Measurements from ENCODE around the gene IQCC. TPM values are rescaled to one million over a fixed set of nuclear protein-coding genes. Genes with fewer than 3 reads are reported as not detected.
A peak's percentile ranks its signal among the peaks of the same experiment; 100 is the strongest.
"Not testable (repeated sequence)": the region's sequence is repeated elsewhere in the genome, so short reads cannot be mapped to it uniquely, and the experiment has no call there.

The IQCC gene
- total RNA-seq = 1 to 10 TPM; 2.7 TPM
- polyA plus RNA-seq = 1 to 10 TPM in 1 of 2 donors, not detected in 1; 2.3 TPM

DNA sequence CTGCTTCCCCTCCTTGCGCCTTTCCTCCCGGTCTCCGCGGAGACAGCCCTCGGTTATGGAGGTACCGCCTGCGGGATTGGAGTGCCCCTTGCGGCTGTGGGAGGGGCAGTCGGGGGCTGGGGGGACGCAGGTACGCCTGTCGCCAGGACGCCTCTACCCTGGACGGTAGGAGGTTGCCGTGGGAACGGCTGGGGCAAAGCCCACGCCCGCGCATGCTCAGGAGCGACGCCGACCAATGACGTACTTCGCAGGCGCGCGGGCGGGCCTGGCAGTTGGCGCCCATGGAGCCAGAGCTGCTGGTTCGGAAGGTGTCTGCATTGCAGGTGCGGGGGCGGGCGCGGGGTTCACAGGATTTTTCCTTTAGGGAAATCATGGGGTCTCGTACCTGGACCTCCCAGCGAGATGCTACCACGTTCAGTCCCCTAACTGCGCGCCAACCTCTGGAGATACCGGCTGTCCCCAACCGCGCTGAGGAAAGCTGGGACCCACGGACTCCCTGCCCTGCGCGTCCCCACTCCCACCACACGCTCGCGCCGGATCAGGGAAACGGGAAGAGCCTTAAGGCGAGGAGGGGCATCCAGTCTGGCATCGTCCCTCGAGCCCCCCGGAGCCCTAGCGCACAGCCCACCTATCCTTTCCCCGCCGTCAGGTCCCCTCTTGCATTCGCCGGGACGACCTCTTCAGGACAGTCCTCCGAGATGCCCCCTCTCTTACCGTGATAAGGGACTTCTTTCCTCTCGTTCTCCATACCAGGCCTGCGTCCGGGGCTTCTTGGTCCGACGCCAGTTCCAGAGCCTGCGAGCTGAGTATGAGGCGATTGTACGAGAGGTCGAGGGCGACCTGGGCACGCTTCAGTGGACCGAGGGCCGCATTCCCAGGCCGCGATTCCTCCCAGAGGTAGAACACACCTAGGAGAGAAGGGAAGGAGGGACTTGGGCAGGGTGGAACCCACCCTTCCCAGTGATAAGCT, at the start of gene IQCC:
TSS of gene IQCC (plus strand) at position 271 of the 970 bp plus-strand sequence. CDS start at position 282, 11 bp downstream.
- no peaks in the 10 kb centered on the region for H3K27me3 Mint-ChIP-seq
- intact Hi-C loops (cut with micrococcal nuclease) = loop anchor here (1.0 to 10.0 kb wide), 4 partner anchors 17 to 441 kb away; partner anchors contain the start of genes ADGRB2, EIF3I, TMEM234 and TMEM39B
- peaks cover 0 to 2% of the 10 kb centered on the region in 2 donors for H3K36me3 Mint-ChIP-seq
- DNase-seq = peak; percentile 84 to 86 (median 86)
- Histone ChIP-seq H3K9me3 (ENCODE audit: control insufficient read depth in 1 of 2, low read length in 2 of 2) (no peaks in the 10 kb centered on the region), H3K27me3 (ENCODE audit: insufficient read depth, low read length) (no peaks in the 10 kb centered on the region), H3K36me3 (ENCODE audit: insufficient read depth, low read length) (no peaks in the 10 kb centered on the region), H3K4me3 (ENCODE audit: low read length in 2 of 2) (peak within 1 kb of the TSS; percentile 71 to 73), H3K27ac (ENCODE audit: low read depth, low read length) (peak within 1 kb of the TSS; percentile 63), H3K4me1 (ENCODE audit: insufficient read depth, low read length) (peaks cover 39% of the 10 kb centered on the region)
- H3K27ac Mint-ChIP-seq = peak within 1 kb of the TSS; percentile 83 to 95 (median 92)
- peaks cover 15 to 48% (median 33%) of the 10 kb centered on the region in 4 donors for H3K4me1 Mint-ChIP-seq
- ChIA-PET POLR2A (ENCODE audit: partially characterized antibody) (interaction anchor here (0.6 to 3.3 kb wide), 17 partner anchors 9 to 445 kb away, joined by 3 to 29 read pairs (median 7); partner anchors contain the start of genes BSDC1, HDAC1, MARCKSL1 and RBBP4), CTCF (ENCODE audit: partially characterized antibody) (interaction anchor here (1.3 to 4.0 kb wide), 3 partner anchors 10 to 43 kb away, joined by 5 to 30 read pairs (median 6); no protein-coding TSS in a partner anchor)
- H3K4me3 Mint-ChIP-seq = peak within 1 kb of the TSS; percentile 86 to 91 (median 89)
- no peaks in the 10 kb centered on the region for H3K9me3 Mint-ChIP-seq

DNA sequence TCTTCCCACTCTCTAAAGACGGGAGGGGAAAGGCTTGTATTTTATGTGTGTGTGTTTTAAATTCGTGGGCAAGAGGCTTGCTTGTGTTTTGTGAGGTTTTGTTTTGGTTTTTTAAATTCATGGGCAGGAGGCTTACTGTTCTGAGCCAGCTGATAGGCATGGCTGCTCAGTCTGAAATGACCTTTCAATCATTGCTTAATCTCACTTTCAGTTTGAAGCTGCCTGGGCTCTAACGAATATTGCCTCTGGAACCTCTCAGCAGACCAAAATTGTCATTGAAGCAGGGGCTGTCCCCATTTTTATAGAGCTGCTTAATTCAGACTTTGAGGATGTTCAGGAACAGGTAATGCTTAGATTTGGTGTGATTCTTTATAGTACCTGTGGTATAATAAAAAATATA, 46.3 kb upstream of the IQCC start:
- H3K4me3 Mint-ChIP-seq = no peak overlapping the region
- Histone ChIP-seq H3K27me3 (ENCODE audit: insufficient read depth, low read length) (no peaks in the 10 kb centered on the region), H3K4me3 (ENCODE audit: low read length in 2 of 2) (no peak overlapping the region), H3K36me3 (ENCODE audit: insufficient read depth, low read length) (peaks cover 71% of the 10 kb centered on the region), H3K9me3 (ENCODE audit: control insufficient read depth in 1 of 2, low read length in 2 of 2) (no peaks in the 10 kb centered on the region), H3K4me1 (ENCODE audit: insufficient read depth, low read length) (no peaks in the 10 kb centered on the region), H3K27ac (ENCODE audit: low read depth, low read length) (no peak overlapping the region)
- H3K27ac Mint-ChIP-seq = peak overlapping the region in 1 of 7 donors; percentile 64
- peaks cover 0 to 4% (median under 1%) of the 10 kb centered on the region in 4 donors for H3K4me1 Mint-ChIP-seq
- no peaks in the 10 kb centered on the region for H3K27me3 Mint-ChIP-seq
- ChIA-PET POLR2A (ENCODE audit: partially characterized antibody) (no interaction called here), CTCF (ENCODE audit: partially characterized antibody) (interaction anchor here (1.1 kb wide), 1 partner anchor 242 kb away, joined by 3 read pairs; no protein-coding TSS in a partner anchor)
- H3K36me3 Mint-ChIP-seq = peaks cover 66 to 78% of the 10 kb centered on the region in 2 donors
- no peaks in the 10 kb centered on the region for H3K9me3 Mint-ChIP-seq
- DNase-seq = no peak
- intact Hi-C loops (cut with micrococcal nuclease) = no loop called here

DNA sequence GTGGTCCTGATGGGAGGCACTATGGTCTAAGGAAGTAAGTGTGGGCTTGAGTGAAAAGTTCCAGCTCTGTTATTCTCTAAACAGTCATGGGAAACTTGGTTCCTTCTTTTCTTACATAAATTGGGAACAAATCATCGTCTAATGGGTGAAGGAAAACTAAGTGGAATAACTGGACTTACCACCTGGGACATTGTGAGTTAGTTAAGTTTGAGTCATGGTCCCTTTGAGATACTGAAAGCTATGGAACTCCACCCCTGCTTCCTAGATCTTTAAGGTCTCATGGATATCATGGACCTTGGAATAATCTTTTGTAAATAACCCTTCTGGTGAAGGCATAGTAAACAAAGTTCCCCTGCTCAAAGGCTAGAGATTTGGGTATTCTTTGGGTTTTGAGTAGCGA, 42.1 kb upstream of the IQCC start:
- Mint-ChIP-seq H3K36me3 (peaks cover 54 to 69% of the 10 kb centered on the region in 2 donors), H3K9me3 (no peaks in the 10 kb centered on the region), H3K27me3 (no peaks in the 10 kb centered on the region), H3K4me3 (no peak overlapping the region), H3K4me1 (peaks cover 0 to 1% (median 0%) of the 10 kb centered on the region in 4 donors), H3K27ac (peak overlapping the region in 1 of 7 donors; percentile 4)
- Histone ChIP-seq H3K4me1 (ENCODE audit: insufficient read depth, low read length) (no peaks in the 10 kb centered on the region), H3K36me3 (ENCODE audit: insufficient read depth, low read length) (peaks cover 61% of the 10 kb centered on the region), H3K27me3 (ENCODE audit: insufficient read depth, low read length) (no peaks in the 10 kb centered on the region), H3K4me3 (ENCODE audit: low read length in 2 of 2) (no peak overlapping the region), H3K9me3 (ENCODE audit: control insufficient read depth in 1 of 2, low read length in 2 of 2) (no peaks in the 10 kb centered on the region), H3K27ac (ENCODE audit: low read depth, low read length) (no peak overlapping the region)
- ChIA-PET POLR2A (ENCODE audit: partially characterized antibody) (interaction anchor here (1.2 kb wide), 1 partner anchor 17 kb away, joined by 3 read pairs; the partner anchor contains the start of gene TXLNA), CTCF (ENCODE audit: partially characterized antibody) (interaction anchor here (1.2 kb wide), 1 partner anchor 237 kb away, joined by 3 read pairs; no protein-coding TSS in a partner anchor)
- DNase-seq = no peak
- intact Hi-C loops (cut with micrococcal nuclease) = no loop called here

DNA sequence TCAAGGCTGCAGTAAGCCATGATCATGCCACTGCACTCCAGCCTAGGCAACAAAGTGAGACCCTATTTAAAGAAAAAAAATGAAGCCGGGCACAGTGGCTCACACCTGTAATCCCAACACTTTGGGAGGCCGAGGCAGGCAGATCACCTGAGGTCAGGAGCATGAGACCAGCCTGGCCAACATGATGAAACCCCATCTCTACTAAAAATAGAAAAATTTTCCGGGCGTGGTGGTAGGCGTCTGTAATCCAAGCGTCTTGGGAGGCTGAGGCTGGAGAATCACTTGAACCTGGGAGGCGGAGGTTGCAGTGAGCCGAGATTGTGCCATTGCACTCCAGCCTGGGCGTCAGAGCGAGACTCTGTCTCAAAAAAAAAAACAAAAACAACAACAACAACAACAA, 39.8 kb upstream of the IQCC start:
- H3K4me3 ChIP-seq (ENCODE audit: low read length in 2 of 2); H3K4me1 ChIP-seq (ENCODE audit: insufficient read depth, low read length); H3K27me3 Mint-ChIP-seq; H3K27me3 ChIP-seq (ENCODE audit: insufficient read depth, low read length); H3K9me3 Mint-ChIP-seq; H3K4me1 Mint-ChIP-seq; intact Hi-C loops (cut with micrococcal nuclease); H3K4me3 Mint-ChIP-seq; H3K27ac ChIP-seq (ENCODE audit: low read depth, low read length); H3K9me3 ChIP-seq (ENCODE audit: control insufficient read depth in 1 of 2, low read length in 2 of 2); DNase-seq; POLR2A ChIA-PET (ENCODE audit: partially characterized antibody); H3K27ac Mint-ChIP-seq: not testable (repeated sequence)
- CTCF ChIA-PET (ENCODE audit: partially characterized antibody) = interaction anchor here (0.6 kb wide), 1 partner anchor 433 kb away, joined by 5 read pairs; no protein-coding TSS in a partner anchor
- peaks cover 63% of the 10 kb centered on the region for H3K36me3 ChIP-seq (ENCODE audit: insufficient read depth, low read length)
- peaks cover 50 to 64% of the 10 kb centered on the region in 2 donors for H3K36me3 Mint-ChIP-seq

DNA sequence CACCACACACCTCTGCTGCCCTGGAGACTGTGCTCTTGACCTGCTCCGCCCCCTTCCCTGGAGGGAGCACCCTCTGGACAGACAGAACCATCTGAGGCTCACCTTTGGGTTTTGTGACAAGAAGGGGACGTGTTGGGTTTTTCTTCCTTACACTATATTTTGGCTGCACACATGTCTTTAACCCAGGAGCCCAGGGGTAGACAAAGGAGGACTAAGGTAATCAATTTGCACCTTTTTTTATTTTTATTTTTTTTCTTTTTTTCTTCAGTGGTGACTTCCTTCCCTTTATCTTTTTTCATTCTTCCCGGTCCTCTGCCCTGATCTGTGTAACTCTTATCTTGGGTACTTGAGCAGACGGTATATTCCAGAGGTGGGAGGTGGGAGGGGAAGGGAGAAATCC, 34.5 kb upstream of the IQCC start:
- Histone ChIP-seq H3K36me3 (ENCODE audit: insufficient read depth, low read length) (peaks cover 52% of the 10 kb centered on the region), H3K9me3 (ENCODE audit: control insufficient read depth in 1 of 2, low read length in 2 of 2) (no peaks in the 10 kb centered on the region), H3K27ac (ENCODE audit: low read depth, low read length) (no peak overlapping the region), H3K4me1 (ENCODE audit: insufficient read depth, low read length) (peaks cover 13% of the 10 kb centered on the region), H3K27me3 (ENCODE audit: insufficient read depth, low read length) (no peaks in the 10 kb centered on the region), H3K4me3 (ENCODE audit: low read length in 2 of 2) (no peak overlapping the region)
- CTCF ChIA-PET (ENCODE audit: partially characterized antibody) = no interaction called here
- intact Hi-C loops (cut with micrococcal nuclease) = no loop called here
- H3K4me1 Mint-ChIP-seq = peaks cover 8 to 12% (median 10%) of the 10 kb centered on the region in 4 donors
- peaks cover 0 to 1% (median 0%) of the 10 kb centered on the region in 8 donors for H3K9me3 Mint-ChIP-seq
- no peak overlapping the region for H3K4me3 Mint-ChIP-seq
- peaks cover 41 to 65% of the 10 kb centered on the region in 2 donors for H3K36me3 Mint-ChIP-seq
- H3K27me3 Mint-ChIP-seq = no peaks in the 10 kb centered on the region
- H3K27ac Mint-ChIP-seq = peak overlapping the region in 1 of 7 donors; percentile 70
- DNase-seq = no peak
- POLR2A ChIA-PET (ENCODE audit: partially characterized antibody) = interaction anchor here (0.6 kb wide), 1 partner anchor 29 kb away, joined by 3 read pairs; no protein-coding TSS in a partner anchor

- Mint-ChIP-seq H3K4me3 (no peak overlapping the region), H3K27me3 (no peaks in the 10 kb centered on the region), H3K4me1 (peaks cover 8 to 12% (median 10%) of the 10 kb centered on the region in 4 donors), H3K9me3 (peaks cover 0 to 1% (median 0%) of the 10 kb centered on the region in 8 donors), H3K36me3 (peaks cover 36 to 56% of the 10 kb centered on the region in 2 donors), H3K27ac (peak overlapping the region; percentile 13 to 85 (median 52))
- intact Hi-C loops (cut with micrococcal nuclease) = no loop called here
- CTCF ChIA-PET (ENCODE audit: partially characterized antibody) = no interaction called here
- no peak for DNase-seq
- Histone ChIP-seq H3K36me3 (ENCODE audit: insufficient read depth, low read length) (peaks cover 40% of the 10 kb centered on the region), H3K9me3 (ENCODE audit: control insufficient read depth in 1 of 2, low read length in 2 of 2) (no peaks in the 10 kb centered on the region), H3K27me3 (ENCODE audit: insufficient read depth, low read length) (no peaks in the 10 kb centered on the region), H3K4me1 (ENCODE audit: insufficient read depth, low read length) (peaks cover 13% of the 10 kb centered on the region), H3K27ac (ENCODE audit: low read depth, low read length) (no peak overlapping the region), H3K4me3 (ENCODE audit: low read length in 2 of 2) (no peak overlapping the region)
- POLR2A ChIA-PET (ENCODE audit: partially characterized antibody) = interaction anchor here (1.4 kb wide), 1 partner anchor 65 kb away, joined by 3 read pairs; the partner anchor contains the start of gene KPNA6
Measured at GRCh38 chr1:32172621-32173245, 32.7 kb upstream of the IQCC start.

Data from CD4-positive, alpha-beta memory T cell (primary cell).